AG10803 (cell line): ENCODE results near the gene DNAJC12.

Experiments used
- DNase-seq: peaks from one replicate; pipeline ENCODE4 v3.0.0; 2010; ENCODE audit warnings: low read depth
- H3K4me3 ChIP-seq: 2 replicates; pipeline ENCODE4 v1.5.1; 2011; ENCODE audit warnings: mild to moderate bottlenecking, low read length, control low read depth
- CTCF ChIP-seq: conservative IDR thresholded peaks from 2 replicates; pipeline ENCODE4 v1.5.1; 2011; ENCODE audit warnings: mild to moderate bottlenecking, low read length, control low read depth, inconsistent platforms

The DNAJC12 gene

GRCh38 chr10:67804395-67804678 lies 33.7 kb downstream of the DNAJC12 start:
- no peak overlapping the region for H3K4me3 ChIP-seq
- DNase-seq: no peak
- no peak for TF ChIP-seq CTCF

GRCh38 chr10:67803588-67804394 lies 34.2 kb downstream of the DNAJC12 start:
- no peak for TF ChIP-seq CTCF
- DNase-seq: no peak
- H3K4me3 ChIP-seq: no peak overlapping the region

GRCh38 chr10:67802767-67803538 lies 35.0 kb downstream of the DNAJC12 start:
- no peak for DNase-seq
- TF ChIP-seq CTCF: no peak
- H3K4me3 ChIP-seq: no peak overlapping the region

- DNase-seq: no peak
- H3K4me3 ChIP-seq: no peak overlapping the region
- TF ChIP-seq CTCF: no peak
Observed at GRCh38 chr10:67801118-67801517, 36.9 kb downstream of the DNAJC12 start.

- no peak for TF ChIP-seq CTCF
- DNase-seq: no peak
- no peak overlapping the region for H3K4me3 ChIP-seq
Observed at GRCh38 chr10:67794909-67795460, 43.0 kb downstream of the DNAJC12 start.

- no peak overlapping the region for H3K4me3 ChIP-seq
- no peak for TF ChIP-seq CTCF
- DNase-seq: no peak
Observed at GRCh38 chr10:67794256-67794655, 43.7 kb downstream of the DNAJC12 start.
